SK-N-SH treated with all-trans-retinoic acid at 6 μM for 48 hours (cell line): ENCODE measurements around the gene PGAM5.

Experiments used
- ATAC-seq: fragments of 200-7000 bp; cut with Tn5 transposase; 3 replicates; pipeline ENCODE4 v1.9.1; 2020; ENCODE audit warnings: mild to moderate bottlenecking, moderate library complexity
- ARNTL ChIP-seq: fragments of 450-650 bp; formaldehyde crosslinking; IDR thresholded peaks from 2 replicates; pipeline ENCODE4 v1.5.0; 2020; ENCODE audit warnings: low read depth, mild to moderate bottlenecking, moderate library complexity, borderline replicate concordance
- BACH2 ChIP-seq: fragments of 250-450 bp; sonication (Bioruptor Pico); IDR thresholded peaks from 2 replicates; pipeline ENCODE4 v1.9.0; 2021; ENCODE audit warnings: mild to moderate bottlenecking, borderline replicate concordance
- CREB5 ChIP-seq: fragments of 250-450 bp; sonication (Bioruptor Pico); IDR thresholded peaks from 2 replicates; pipeline ENCODE4 v1.5.1; 2020; ENCODE audit warnings: low read depth, mild to moderate bottlenecking, moderate library complexity
- CSDC2 ChIP-seq: fragments of 250-450 bp; sonication (Bioruptor Pico); IDR thresholded peaks from 2 replicates; pipeline ENCODE4 v1.5.0; 2020; ENCODE audit warnings: mild to moderate bottlenecking, moderate library complexity
- CSRNP3 ChIP-seq: fragments of 250-450 bp; sonication (Bioruptor Pico); IDR thresholded peaks from 2 replicates; pipeline ENCODE4 v1.5.1; 2021; ENCODE audit warnings: mild to moderate bottlenecking, moderate library complexity
- ESRRG ChIP-seq: fragments of 250-450 bp; sonication (Bioruptor Pico); IDR thresholded peaks from 2 replicates; pipeline ENCODE4 v1.6.1; 2021; ENCODE audit warnings: mild to moderate bottlenecking
- ISL1 ChIP-seq: fragments of 250-450 bp; sonication (Bioruptor Pico); IDR thresholded peaks from 2 replicates; pipeline ENCODE4 v2.1.2; 2022; ENCODE audit warnings: mild to moderate bottlenecking, moderate library complexity
- OSR1 ChIP-seq: fragments of 250-450 bp; sonication (Bioruptor Pico); IDR thresholded peaks from 2 replicates; pipeline ENCODE4 v1.8.0; 2022; ENCODE audit warnings: moderate library complexity, mild to moderate bottlenecking, inconsistent platforms
- PATZ1 ChIP-seq: fragments of 250-450 bp; sonication (Bioruptor Pico); IDR thresholded peaks from 2 replicates; pipeline ENCODE4 v1.8.0; 2020; ENCODE audit warnings: mild to moderate bottlenecking, moderate library complexity, borderline replicate concordance
- POU6F1 ChIP-seq: fragments of 250-450 bp; sonication (Bioruptor Pico); IDR thresholded peaks from 2 replicates; pipeline ENCODE4 v1.8.0; 2021; ENCODE audit warnings: low read depth, mild to moderate bottlenecking, moderate library complexity, borderline replicate concordance
- PPARA ChIP-seq: fragments of 250-450 bp; sonication (Bioruptor Pico); IDR thresholded peaks from 2 replicates; pipeline ENCODE4 v1.5.0; 2020; ENCODE audit warnings: mild to moderate bottlenecking, borderline replicate concordance
- TCF4 ChIP-seq: fragments of 250-450 bp; sonication (Bioruptor Pico); IDR thresholded peaks from 2 replicates; pipeline ENCODE4 v1.8.0; 2021; ENCODE audit warnings: mild to moderate bottlenecking, moderate library complexity, borderline replicate concordance
- TOX ChIP-seq: fragments of 250-450 bp; sonication (Bioruptor Pico); IDR thresholded peaks from 2 replicates; pipeline ENCODE4 v1.8.0; 2021; ENCODE audit warnings: mild to moderate bottlenecking, moderate library complexity, borderline replicate concordance
- TSHZ2 ChIP-seq: fragments of 250-450 bp; sonication (Bioruptor Pico); IDR thresholded peaks from 2 replicates; pipeline ENCODE4 v1.5.0; 2020; ENCODE audit warnings: mild to moderate bottlenecking, moderate library complexity
- ZC3H10 ChIP-seq: fragments of 250-450 bp; sonication (Bioruptor Pico); IDR thresholded peaks from 2 replicates; pipeline ENCODE4 v1.5.1; 2021; ENCODE audit warnings: mild to moderate bottlenecking, moderate library complexity
- ZFP3 ChIP-seq: fragments of 250-450 bp; sonication (Bioruptor Pico); IDR thresholded peaks from 2 replicates; pipeline ENCODE4 v1.5.0; 2020; ENCODE audit warnings: mild to moderate bottlenecking, moderate library complexity
- ZNF565 ChIP-seq: fragments of 450-650 bp; formaldehyde crosslinking; conservative IDR thresholded peaks from 2 replicates; pipeline ENCODE4 v1.5.0; 2020; ENCODE audit warnings: low read depth, mild to moderate bottlenecking, moderate library complexity
- ZNF70 ChIP-seq: fragments of 450-650 bp; formaldehyde crosslinking; IDR thresholded peaks from 2 replicates; pipeline ENCODE4 v1.5.0; 2020; ENCODE audit warnings: mild to moderate bottlenecking, moderate library complexity
- ZNF8 ChIP-seq: fragments of 450-650 bp; formaldehyde crosslinking; IDR thresholded peaks from 2 replicates; pipeline ENCODE4 v1.5.0; 2020; ENCODE audit warnings: mild to moderate bottlenecking, moderate library complexity

Gene PGAM5

GRCh38 chr12:132716356-132716755, 5.7 kb downstream of the PGAM5 start:
- no peak for ATAC-seq
- TF ChIP-seq CSRNP3 (CRISPR knock-in tag) (no peak), OSR1 (no peak), ZNF565 (CRISPR knock-in tag) (no peak), TCF4 (CRISPR knock-in tag) (no peak), TOX (no peak)

GRCh38 chr12:132717011-132717410, 6.4 kb downstream of the PGAM5 start:
- TF ChIP-seq BACH2 (CRISPR knock-in tag) (no peak), ZC3H10 (CRISPR knock-in tag) (no peak), ARNTL (CRISPR knock-in tag) (no peak), ESRRG (CRISPR knock-in tag) (no peak), ZNF70 (CRISPR knock-in tag) (no peak), PATZ1 (CRISPR knock-in tag) (no peak), CREB5 (CRISPR knock-in tag) (no peak), ZFP3 (no peak), ZNF565 (CRISPR knock-in tag) (no peak), OSR1 (no peak), CSDC2 (CRISPR knock-in tag) (no peak), TSHZ2 (CRISPR knock-in tag) (no peak), TOX (no peak), TCF4 (CRISPR knock-in tag) (no peak)
- no peak for ATAC-seq

GRCh38 chr12:132717531-132718387, 7.1 kb downstream of the PGAM5 start:
- no peak for ATAC-seq
- TF ChIP-seq ZC3H10 (CRISPR knock-in tag) (no peak), ISL1 (CRISPR knock-in tag) (no peak), CSDC2 (CRISPR knock-in tag) (no peak), ARNTL (CRISPR knock-in tag) (no peak), ZNF70 (CRISPR knock-in tag) (no peak), POU6F1 (CRISPR knock-in tag) (no peak), CSRNP3 (CRISPR knock-in tag) (no peak), TCF4 (CRISPR knock-in tag) (no peak), BACH2 (CRISPR knock-in tag) (no peak), TSHZ2 (CRISPR knock-in tag) (no peak), PPARA (CRISPR knock-in tag) (no peak), TOX (no peak), CREB5 (CRISPR knock-in tag) (no peak), OSR1 (no peak), ZNF8 (CRISPR knock-in tag) (no peak)
